WERI-Rb-1 (cell line): ENCODE data around the gene EID3.
"Not testable (repeated sequence)": the region's sequence is repeated elsewhere in the genome, so short reads cannot be mapped to it uniquely, and the experiment has no call there.

ENCODE experiments used
- DNase-seq: peaks from one replicate; pipeline ENCODE4 v3.0.0-alpha.2; 2020
- H3K27ac ChIP-seq: fragments of 250-450 bp; sonication (Bioruptor Pico); 2 replicates; pipeline ENCODE4 v1.5.1; 2020; ENCODE audit warnings: mild to moderate bottlenecking, moderate library complexity
- H3K27me3 ChIP-seq: fragments of 250-450 bp; sonication (Bioruptor Pico); 2 replicates; pipeline ENCODE4 v1.5.1; 2021; ENCODE audit warnings: mild to moderate bottlenecking, low read depth, moderate library complexity; ENCODE audit not compliant: insufficient read depth, severe bottlenecking
- H3K36me3 ChIP-seq: fragments of 250-450 bp; sonication (Bioruptor Pico); 2 replicates; pipeline ENCODE4 v1.5.1; 2020; ENCODE audit warnings: mild to moderate bottlenecking, moderate library complexity
- H3K4me3 ChIP-seq: 2 replicates; pipeline ENCODE4 v1.5.1; 2011; ENCODE audit warnings: low read depth, mild to moderate bottlenecking, control low read depth, low read length
- H3K9me3 ChIP-seq: fragments of 250-450 bp; sonication (Bioruptor Pico); 2 replicates; pipeline ENCODE4 v1.5.1; 2021; ENCODE audit warnings: mild to moderate bottlenecking, moderate library complexity; ENCODE audit not compliant: severe bottlenecking
- CTCF ChIP-seq: IDR thresholded peaks from 2 replicates; pipeline ENCODE4 v1.5.1; 2011; ENCODE audit warnings: low read depth, mild to moderate bottlenecking, control low read depth, inconsistent platforms, low read length

Gene EID3

DNA sequence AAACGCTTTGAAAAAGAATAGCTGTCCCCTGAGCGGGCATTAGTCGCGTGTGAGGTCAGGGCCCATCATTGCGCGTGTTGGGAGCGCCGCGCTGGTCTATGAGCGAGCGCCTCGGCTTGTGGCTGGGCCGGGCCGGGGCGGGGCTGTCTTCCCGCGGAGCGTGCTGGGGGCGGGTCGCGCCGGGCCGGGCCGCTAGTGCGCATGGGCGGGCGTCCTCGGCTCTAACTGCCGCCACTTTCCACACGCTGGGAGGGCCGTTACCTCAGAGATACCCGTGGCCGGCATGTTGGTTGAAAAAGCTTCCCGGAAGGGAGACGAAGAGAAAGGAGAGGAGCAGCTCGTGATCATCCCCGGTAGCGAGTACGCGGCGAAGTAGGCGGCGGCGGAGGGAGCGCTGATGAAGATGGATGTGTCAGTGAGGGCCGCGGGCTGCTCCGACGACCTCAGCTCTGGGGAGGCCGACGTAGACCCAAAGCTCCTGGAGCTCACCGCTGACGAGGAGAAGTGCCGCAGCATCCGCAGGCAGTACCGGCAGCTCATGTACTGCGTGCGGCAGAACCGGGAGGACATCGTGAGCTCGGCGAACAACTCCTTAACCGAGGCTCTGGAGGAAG is at the start of gene EID3:
EID3 (plus strand) TSS at position 202 of the 614 bp plus-strand sequence; CDS start at position 398, 196 bp downstream.
- no peak within 1 kb of the TSS for H3K27ac ChIP-seq
- no peaks in the 10 kb centered on the region for H3K9me3 ChIP-seq
- H3K36me3 ChIP-seq, result peaks cover 42% of the 10 kb centered on the region
- no peak within 1 kb of the TSS for H3K4me3 ChIP-seq
- no peak for DNase-seq
- no peak for TF ChIP-seq CTCF
- H3K27me3 ChIP-seq, result no peaks in the 10 kb centered on the region

- Histone ChIP-seq H3K27ac (no peak overlapping the region), H3K36me3 (no peaks in the 10 kb centered on the region), H3K9me3 (no peaks in the 10 kb centered on the region), H3K27me3 (no peaks in the 10 kb centered on the region), H3K4me3 (no peak overlapping the region)
- TF ChIP-seq CTCF, result no peak
- no peak for DNase-seq
Measured at GRCh38 chr12:104257913-104258472, 45.5 kb upstream of the EID3 start.

- Histone ChIP-seq H3K27ac (no peak overlapping the region), H3K9me3 (no peaks in the 10 kb centered on the region), H3K27me3 (no peaks in the 10 kb centered on the region), H3K4me3 (no peak overlapping the region), H3K36me3 (no peaks in the 10 kb centered on the region)
- no peak for DNase-seq
- TF ChIP-seq CTCF, result no peak
Measured at GRCh38 chr12:104258476-104259067, 45.0 kb upstream of the EID3 start.

GRCh38 chr12:104263026-104263425 is 40.5 kb upstream of the EID3 start:
- Histone ChIP-seq H3K27ac (no peak overlapping the region), H3K36me3 (no peaks in the 10 kb centered on the region), H3K27me3 (no peaks in the 10 kb centered on the region), H3K4me3 (no peak overlapping the region), H3K9me3 (no peaks in the 10 kb centered on the region)
- no peak for TF ChIP-seq CTCF
- no peak for DNase-seq

DNA sequence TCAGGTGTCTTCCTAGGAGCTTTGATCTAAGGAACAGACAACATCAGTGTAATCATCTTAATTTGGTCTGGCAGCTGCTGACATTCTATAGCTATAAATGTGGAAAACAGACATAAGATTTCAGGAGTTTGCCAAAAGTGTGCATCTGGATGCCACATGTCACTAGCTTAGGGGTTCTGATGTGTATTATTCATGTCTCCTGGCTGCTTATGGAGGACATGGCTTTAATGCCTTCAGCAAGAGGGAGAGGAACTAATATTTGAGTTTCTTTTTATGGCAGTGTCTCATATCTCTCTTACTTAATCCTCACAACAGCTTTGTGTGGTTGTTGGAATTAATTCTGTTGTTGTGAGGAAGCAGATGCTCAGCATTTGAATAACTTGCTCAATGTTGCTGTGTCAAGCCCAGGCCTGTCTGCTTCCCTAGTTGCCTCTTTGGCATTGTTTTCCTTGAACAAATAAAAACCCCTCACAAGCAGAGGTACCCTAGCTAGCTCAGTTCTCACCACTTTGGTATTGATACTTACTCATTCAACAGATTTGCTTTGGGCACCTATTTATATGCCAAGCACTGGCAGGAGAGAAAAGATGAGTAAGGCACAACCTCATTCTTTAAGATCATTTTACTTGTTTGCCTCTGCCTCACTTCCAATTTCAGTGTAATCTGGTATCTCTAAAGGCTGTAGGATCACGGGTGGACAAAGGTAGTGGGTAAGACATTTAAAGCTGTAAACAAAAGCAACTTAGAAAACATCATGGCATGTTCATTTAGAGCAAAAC is 39.8 kb upstream of the EID3 start:
- H3K27ac ChIP-seq, result peak overlapping the region; percentile 18; the same call in 1 of the 2 replicates
- no peak overlapping the region for H3K4me3 ChIP-seq
- no peak for TF ChIP-seq CTCF
- DNase-seq, result no peak
- no peaks in the 10 kb centered on the region for H3K27me3 ChIP-seq
- no peaks in the 10 kb centered on the region for H3K9me3 ChIP-seq
- H3K36me3 ChIP-seq, result no peaks in the 10 kb centered on the region

DNA sequence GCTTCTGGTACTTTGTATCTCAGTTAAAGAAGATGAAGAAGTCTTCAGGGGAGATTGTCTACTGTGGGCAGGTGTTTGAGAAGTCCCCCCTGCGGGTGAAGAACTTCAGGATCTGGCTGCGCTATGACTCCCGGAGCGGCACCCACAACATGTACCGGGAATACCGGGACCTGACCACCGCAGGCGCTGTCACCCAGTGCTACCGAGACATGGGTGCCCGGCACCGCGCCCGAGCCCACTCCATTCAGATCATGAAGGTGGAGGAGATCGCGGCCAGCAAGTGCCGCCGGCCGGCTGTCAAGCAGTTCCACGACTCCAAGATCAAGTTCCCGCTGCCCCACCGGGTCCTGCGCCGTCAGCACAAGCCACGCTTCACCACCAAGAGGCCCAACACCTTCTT is 38.1 kb upstream of the EID3 start:
- not testable (repeated sequence) for H3K9me3 ChIP-seq, DNase-seq, H3K36me3 ChIP-seq, H3K27ac ChIP-seq, H3K27me3 ChIP-seq, H3K4me3 ChIP-seq
